Tibial artery (tissue), 4 donors: ENCODE measurements around the gene FTSJ3.
"Not testable (repeated sequence)": the region's sequence is repeated elsewhere in the genome, so short reads cannot be mapped to it uniquely, and the experiment has no call there.

Experiments
- DNase-seq, 2 donors: peaks; one replicate each; pipeline ENCODE4 v3.0.0-alpha.2; 2019
- H3K27ac ChIP-seq, 2 donors: fragments of 200-600 bp; sonication (generic) in 1 of 2; 1 replicate in 1 of 2; 2 replicates in 1 of 2; pipeline ENCODE4 v1.5.1; 2018 to 2019; ENCODE audit warnings: mild to moderate bottlenecking in 1 of 2
- H3K27me3 ChIP-seq, 2 donors: fragments of 200-600 bp; sonication (generic) in 1 of 2; one replicate each; pipeline versions ENCODE4 v1.5.1 to v1.6.0; 2016 to 2019
- H3K36me3 ChIP-seq, 3 donors: fragments of 200-600 bp; sonication (generic) in 2 of 3; one replicate each; pipeline ENCODE4 v1.5.1; 2016 to 2019; ENCODE audit warnings: mild to moderate bottlenecking in 2 of 3
- H3K4me1 ChIP-seq, 4 donors: fragments of 200-600 bp; sonication (generic) in 2 of 4; 1 replicate in 3 of 4; 2 replicates in 1 of 4; pipeline ENCODE4 v1.5.1; 2016 to 2019
- H3K4me3 ChIP-seq, 2 donors: fragments of 200-600 bp; sonication (generic) in 1 of 2; 1 replicate in 1 of 2; 2 replicates in 1 of 2; pipeline ENCODE4 v1.5.1; 2018 to 2019; ENCODE audit warnings: mild to moderate bottlenecking in 2 of 2
- H3K9me3 ChIP-seq, 3 donors: fragments of 200-600 bp; sonication (generic) in 1 of 3; one replicate each; pipeline ENCODE4 v1.5.1; 2016 to 2019
- CTCF ChIP-seq, 2 experiments: fragments of 200-600 bp in 1 of 2; fragments of 450-650 bp in 1 of 2; IDR thresholded peaks; one replicate each; pipeline ENCODE4 v1.5.1; 2017 to 2019; ENCODE audit warnings: antibody characterized with exemption in 2 of 2, mild to moderate bottlenecking in 1 of 2, moderate library complexity in 1 of 2
- intact Hi-C: fragments of 100-400 bp; cut with DNase I; formaldehyde crosslinking; loops from one replicate; pipeline ENCODE4 v1.15.0; 2023; ENCODE audit warnings: low total_unique reads

Gene FTSJ3

GRCh38 chr17:63809970-63810369 lies 17.5 kb downstream of the FTSJ3 start:
- intact Hi-C loops: no loop called here
- peaks cover 96 to 100% (median 98%) of the 10 kb centered on the region in 3 donors for H3K36me3 ChIP-seq
- H3K4me3 ChIP-seq: no peak overlapping the region
- no peaks in the 10 kb centered on the region for H3K27me3 ChIP-seq
- no peak for TF ChIP-seq CTCF (IDR thresholded peaks at IDR 0.05)
- DNase-seq: no peak
- no peaks in the 10 kb centered on the region for H3K4me1 ChIP-seq
- no peak overlapping the region for H3K27ac ChIP-seq
- H3K9me3 ChIP-seq: no peaks in the 10 kb centered on the region

DNA sequence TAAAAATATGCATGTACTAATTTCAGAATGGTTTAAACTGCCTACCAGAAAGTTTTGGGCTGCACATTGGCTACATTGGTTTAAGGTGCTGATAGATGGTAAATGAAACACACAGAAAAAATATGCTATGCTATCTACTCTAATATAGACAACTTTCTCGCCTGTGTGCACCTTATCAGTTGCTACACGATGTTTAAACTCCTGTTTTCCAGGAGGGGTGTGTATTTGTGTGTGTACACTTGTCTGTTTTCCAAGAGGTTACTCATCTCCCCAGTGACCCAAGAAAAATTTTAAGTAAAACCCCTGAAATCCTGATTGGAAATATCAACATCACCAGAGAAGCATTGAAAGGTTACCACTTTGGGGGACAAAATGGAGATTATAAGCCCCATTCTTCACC lies 21.9 kb downstream of the FTSJ3 start:
- Histone ChIP-seq H3K4me1 (no peaks in the 10 kb centered on the region), H3K36me3 (peaks cover 86 to 98% (median 90%) of the 10 kb centered on the region in 3 donors), H3K27me3 (no peaks in the 10 kb centered on the region), H3K9me3 (no peaks in the 10 kb centered on the region), H3K27ac (no peak overlapping the region), H3K4me3 (no peak overlapping the region)
- TF ChIP-seq CTCF (IDR thresholded peaks at IDR 0.05): no peak
- intact Hi-C loops: no loop called here
- no peak for DNase-seq

- H3K9me3 ChIP-seq: no peaks in the 10 kb centered on the region
- no peaks in the 10 kb centered on the region for H3K4me1 ChIP-seq
- intact Hi-C loops: no loop called here
- no peak for DNase-seq
- TF ChIP-seq CTCF (IDR thresholded peaks at IDR 0.05): no peak
- peaks cover 87 to 98% (median 90%) of the 10 kb centered on the region in 3 donors for H3K36me3 ChIP-seq
- no peaks in the 10 kb centered on the region for H3K27me3 ChIP-seq
- H3K27ac ChIP-seq: no peak overlapping the region
- H3K4me3 ChIP-seq: no peak overlapping the region
These were observed 23.1 kb downstream of the FTSJ3 start for GRCh38 chr17:63804328-63804727.

DNA sequence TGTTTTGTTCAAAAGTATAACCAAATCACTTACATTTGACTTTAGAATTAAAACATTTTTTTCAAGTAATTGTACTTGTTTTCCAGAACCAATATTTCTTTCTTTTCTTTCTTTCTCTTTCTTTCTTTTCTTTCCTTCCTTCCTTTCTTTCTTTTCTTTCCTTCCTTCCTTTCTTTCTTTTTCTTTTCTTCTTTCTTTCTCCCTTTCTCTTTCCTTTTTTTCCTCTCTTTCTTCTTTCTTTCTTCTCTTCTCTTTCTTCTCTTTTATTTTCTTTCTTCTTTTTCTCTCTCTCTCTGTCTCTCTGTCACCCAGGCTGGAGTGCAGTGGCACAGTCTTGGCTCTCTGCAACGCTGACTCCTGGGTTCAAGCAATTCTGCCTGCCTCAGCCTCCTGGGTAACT lies 26.7 kb downstream of the FTSJ3 start:
- no peaks in the 10 kb centered on the region for H3K27me3 ChIP-seq
- H3K36me3 ChIP-seq: peaks cover 80 to 98% (median 86%) of the 10 kb centered on the region in 3 donors
- intact Hi-C loops: no loop called here
- TF ChIP-seq CTCF (IDR thresholded peaks at IDR 0.05): no peak
- no peaks in the 10 kb centered on the region for H3K9me3 ChIP-seq
- no peaks in the 10 kb centered on the region for H3K4me1 ChIP-seq
- no peak for DNase-seq
- H3K4me3 ChIP-seq: no peak overlapping the region
- H3K27ac ChIP-seq: no peak overlapping the region

DNA sequence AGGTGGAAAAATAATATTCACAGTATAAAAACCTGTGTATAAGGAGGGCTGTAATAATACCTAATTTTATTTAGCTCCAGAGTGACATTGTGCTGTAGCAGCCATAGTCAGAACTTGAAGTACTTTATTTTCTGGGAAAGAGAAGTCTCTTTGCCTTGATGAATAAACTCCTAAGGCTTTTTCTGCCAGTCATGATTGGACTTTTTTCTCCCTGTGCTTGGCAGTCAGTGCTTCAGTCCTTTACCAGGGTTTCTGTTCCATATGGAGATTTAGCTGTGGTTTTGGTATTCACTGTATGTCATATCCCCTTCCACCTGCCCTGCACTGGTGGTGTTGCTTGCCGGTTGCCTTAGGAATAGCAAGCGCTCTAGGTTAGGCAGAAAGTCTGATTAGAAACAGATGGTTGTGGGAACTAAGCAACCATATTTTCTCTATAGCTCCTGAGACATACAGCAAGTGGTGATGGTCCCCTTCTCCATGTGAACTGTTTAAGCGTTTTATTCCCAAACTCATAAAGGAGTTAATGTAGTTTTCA lies 28.8 kb downstream of the FTSJ3 start:
- TF ChIP-seq CTCF (IDR thresholded peaks at IDR 0.05): no peak
- Histone ChIP-seq H3K36me3 (peaks cover 77 to 98% (median 92%) of the 10 kb centered on the region in 3 donors), H3K27me3 (no peaks in the 10 kb centered on the region), H3K4me1 (no peaks in the 10 kb centered on the region), H3K27ac (no peak overlapping the region), H3K9me3 (no peaks in the 10 kb centered on the region), H3K4me3 (no peak overlapping the region)
- intact Hi-C loops: no loop called here
- DNase-seq: no peak

- DNase-seq, H3K27ac ChIP-seq, H3K27me3 ChIP-seq, intact Hi-C loops, H3K4me3 ChIP-seq, H3K4me1 ChIP-seq, H3K9me3 ChIP-seq: not testable (repeated sequence)
- peaks cover 77 to 100% (median 88%) of the 10 kb centered on the region in 3 donors for H3K36me3 ChIP-seq
These were observed 31.1 kb downstream of the FTSJ3 start for GRCh38 chr17:63796375-63796774.
